ENCODE results near the gene MB21D2.

The MB21D2 gene

GRCh38 chr3:192947421-192947820 lies 29.8 kb upstream of the MB21D2 start:
- no peaks in the 10 kb centered on the region for H3F3A ChIP-seq (ENCODE audit: insufficient read depth, low read length)
- H3K4me2 ChIP-seq (ENCODE audit: low read depth, low read length): no peak overlapping the region
- no peaks in the 10 kb centered on the region for H3K4me1 ChIP-seq (ENCODE audit: low read length)
- no peak overlapping the region for H2AFZ ChIP-seq (ENCODE audit: low read length)
- H4K20me1 ChIP-seq (ENCODE audit: insufficient read depth, low read length): no peaks in the 10 kb centered on the region
- H3K27ac ChIP-seq (ENCODE audit: low read length): no peak overlapping the region
- H3K9me2 ChIP-seq (replicated peaks; ENCODE audit: insufficient read depth, low read length): no peaks in the 10 kb centered on the region
- H3K9ac ChIP-seq (ENCODE audit: low read length): no peak overlapping the region
- no peak for TF ChIP-seq EZH2 (optimal IDR thresholded peaks at IDR 0.05; ENCODE audit: low read depth, low read length)
- TF ChIP-seq EZH2phosphoT487 (IDR thresholded peaks at IDR 0.05; ENCODE audit: low read length): no peak
- no peak for TF ChIP-seq CTCF (IDR thresholded peaks at IDR 0.05; ENCODE audit: low read length)
- H3K79me2 ChIP-seq (ENCODE audit: low read length): no peaks in the 10 kb centered on the region
- H3K4me3 ChIP-seq (ENCODE audit: low read length): no peak overlapping the region
- no peak for DNase-seq
- H3K27me3 ChIP-seq (replicated peaks; ENCODE audit: insufficient read depth, low read length): no peaks in the 10 kb centered on the region
- H3K9me3 ChIP-seq (replicated peaks; ENCODE audit: insufficient read depth, low read length): no peaks in the 10 kb centered on the region
- H3K36me3 ChIP-seq (replicated peaks; ENCODE audit: insufficient read depth, low read length): no peaks in the 10 kb centered on the region

- Histone ChIP-seq H3K27ac (ENCODE audit: low read length) (no peak overlapping the region), H3K9ac (ENCODE audit: low read length) (no peak overlapping the region), H3K4me3 (ENCODE audit: low read length) (no peak overlapping the region), H3K79me2 (ENCODE audit: low read length) (no peaks in the 10 kb centered on the region), H3K4me1 (ENCODE audit: low read length) (no peaks in the 10 kb centered on the region), H3K9me3 (replicated peaks; ENCODE audit: insufficient read depth, low read length) (no peaks in the 10 kb centered on the region), H2AFZ (ENCODE audit: low read length) (no peak overlapping the region), H3F3A (ENCODE audit: insufficient read depth, low read length) (no peaks in the 10 kb centered on the region), H4K20me1 (ENCODE audit: insufficient read depth, low read length) (no peaks in the 10 kb centered on the region), H3K4me2 (ENCODE audit: low read depth, low read length) (no peak overlapping the region), H3K9me2 (replicated peaks; ENCODE audit: insufficient read depth, low read length) (no peaks in the 10 kb centered on the region), H3K36me3 (replicated peaks; ENCODE audit: insufficient read depth, low read length) (no peaks in the 10 kb centered on the region), H3K27me3 (replicated peaks; ENCODE audit: insufficient read depth, low read length) (no peaks in the 10 kb centered on the region)
- no peak for DNase-seq
- TF ChIP-seq EZH2 (optimal IDR thresholded peaks at IDR 0.05; ENCODE audit: low read depth, low read length) (no peak), EZH2phosphoT487 (IDR thresholded peaks at IDR 0.05; ENCODE audit: low read length) (no peak), CTCF (IDR thresholded peaks at IDR 0.05; ENCODE audit: low read length) (no peak)
Measured at GRCh38 chr3:192943393-192943792, 25.7 kb upstream of the MB21D2 start.

- Histone ChIP-seq H3K9ac (ENCODE audit: low read length) (no peak overlapping the region), H3K4me3 (ENCODE audit: low read length) (no peak overlapping the region), H3K9me3 (replicated peaks; ENCODE audit: insufficient read depth, low read length) (no peaks in the 10 kb centered on the region), H4K20me1 (ENCODE audit: insufficient read depth, low read length) (no peaks in the 10 kb centered on the region), H2AFZ (ENCODE audit: low read length) (no peak overlapping the region), H3K4me2 (ENCODE audit: low read depth, low read length) (no peak overlapping the region), H3K27ac (ENCODE audit: low read length) (no peak overlapping the region), H3K79me2 (ENCODE audit: low read length) (no peaks in the 10 kb centered on the region), H3K4me1 (ENCODE audit: low read length) (no peaks in the 10 kb centered on the region), H3F3A (ENCODE audit: insufficient read depth, low read length) (no peaks in the 10 kb centered on the region), H3K36me3 (replicated peaks; ENCODE audit: insufficient read depth, low read length) (no peaks in the 10 kb centered on the region), H3K9me2 (replicated peaks; ENCODE audit: insufficient read depth, low read length) (no peaks in the 10 kb centered on the region), H3K27me3 (replicated peaks; ENCODE audit: insufficient read depth, low read length) (no peaks in the 10 kb centered on the region)
- no peak for DNase-seq
- TF ChIP-seq EZH2 (optimal IDR thresholded peaks at IDR 0.05; ENCODE audit: low read depth, low read length) (no peak), CTCF (IDR thresholded peaks at IDR 0.05; ENCODE audit: low read length) (no peak), EZH2phosphoT487 (IDR thresholded peaks at IDR 0.05; ENCODE audit: low read length) (no peak)
Measured at GRCh38 chr3:192942625-192943024, 25.0 kb upstream of the MB21D2 start.

All from MM.1S (cell line).